Stimulated activated CD8-positive, alpha-beta memory T cell treated with anti-CD3 and anti-CD28 coated beads, Interleukin-15, amount 100 ng/mL, for 4 hours (primary cell): Measurements from ENCODE around the gene CDR2L.
"Not testable (repeated sequence)": the region's sequence is repeated elsewhere in the genome, so short reads cannot be mapped to it uniquely, and the experiment has no call there.

ENCODE experiments used
- DNase-seq, 2 donors: peaks; one replicate each; pipeline ENCODE4 v3.0.0-alpha.2; 2020; ENCODE audit warnings: low read depth in 2 of 2

The CDR2L gene

DNA sequence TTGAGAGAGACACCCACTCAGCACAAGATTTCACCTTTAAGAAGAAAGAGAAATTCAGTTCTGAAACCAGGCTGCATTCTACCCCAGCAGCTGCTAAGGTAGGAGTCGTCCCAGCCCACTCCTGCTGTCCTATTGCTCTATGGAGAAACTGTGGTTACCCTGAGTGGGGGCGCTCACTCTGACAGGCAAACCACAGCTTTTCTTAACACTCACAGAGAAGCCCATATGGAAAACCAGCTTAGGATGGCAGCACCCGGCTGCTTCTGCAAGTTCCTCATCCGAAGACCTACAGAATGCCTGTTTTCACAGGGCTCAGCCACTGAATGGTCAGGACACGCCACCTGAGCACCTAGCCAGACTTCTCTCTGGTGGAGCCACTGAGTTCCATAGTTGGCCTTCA lies 51.8 kb downstream of the CDR2L start:
- DNase-seq: no peak

DNA sequence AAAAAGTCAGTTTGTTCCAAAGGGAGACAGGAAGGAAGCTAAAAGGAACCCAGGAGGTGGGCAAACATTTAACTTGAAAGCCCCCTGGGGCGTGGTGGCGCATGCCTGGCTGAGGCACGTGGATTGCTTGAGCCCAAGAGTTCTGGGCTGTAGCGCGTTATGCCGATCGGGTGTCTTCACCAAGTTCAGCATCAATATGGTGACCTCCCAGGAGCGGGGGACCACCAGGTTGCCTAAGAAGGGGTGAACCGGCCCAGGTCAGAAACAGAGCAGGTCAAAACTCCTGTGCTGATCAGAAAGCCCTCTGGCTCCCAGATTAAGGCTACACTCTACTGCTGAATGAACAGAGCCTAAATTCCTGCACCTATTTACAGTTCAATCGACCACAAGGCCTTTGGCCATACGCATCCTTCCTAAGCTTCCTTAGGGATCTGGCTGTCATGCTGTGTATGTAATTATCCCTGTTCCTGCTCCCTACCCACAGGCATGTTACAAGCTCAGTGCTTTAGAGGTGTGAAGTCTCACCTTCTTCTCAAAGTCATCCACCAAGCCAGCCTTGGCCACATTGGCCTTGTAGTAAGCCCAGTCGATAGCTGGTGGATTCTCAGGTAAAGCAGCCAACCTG lies 54.3 kb downstream of the CDR2L start:
- DNase-seq: no peak

DNA sequence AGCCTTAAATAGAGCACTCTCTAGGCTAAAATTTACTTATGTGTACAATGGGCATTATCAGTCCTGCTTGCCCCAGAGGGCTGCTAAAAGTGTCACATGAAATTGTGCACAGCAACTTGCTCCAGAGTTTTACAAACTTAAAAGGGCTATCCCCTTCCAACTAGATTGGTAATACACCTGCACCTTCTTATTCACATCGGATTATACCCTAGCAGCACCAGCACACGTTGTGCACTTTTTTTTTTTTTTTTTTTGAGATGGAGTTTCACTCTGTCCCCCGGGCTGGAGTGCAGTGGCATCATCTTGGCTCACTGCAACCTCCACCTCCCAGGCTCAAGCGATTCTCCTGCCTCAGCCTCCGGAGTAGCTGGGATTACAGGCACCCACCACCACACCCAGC lies 56.4 kb downstream of the CDR2L start:
- not testable (repeated sequence) for DNase-seq

DNA sequence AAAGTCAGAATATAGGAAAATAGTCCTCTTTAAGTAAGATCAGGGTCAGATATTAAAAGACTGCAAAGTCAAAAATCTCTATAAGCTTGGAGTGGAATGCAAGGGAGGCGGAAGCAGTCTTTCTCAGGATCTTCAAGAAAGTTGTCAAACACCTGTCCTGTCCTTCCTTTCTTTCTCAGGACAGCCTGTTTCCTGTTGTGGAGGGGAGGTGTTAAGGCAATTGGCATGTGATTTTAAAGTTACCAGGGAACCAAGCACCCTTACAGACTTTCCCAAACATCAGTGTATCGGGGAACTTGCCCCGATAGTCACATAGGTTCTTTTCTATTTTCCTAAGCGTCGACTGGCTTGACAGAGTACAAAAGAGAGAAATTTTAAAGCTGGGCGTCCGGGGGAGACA lies 57.3 kb downstream of the CDR2L start:
- DNase-seq: no peak

DNA sequence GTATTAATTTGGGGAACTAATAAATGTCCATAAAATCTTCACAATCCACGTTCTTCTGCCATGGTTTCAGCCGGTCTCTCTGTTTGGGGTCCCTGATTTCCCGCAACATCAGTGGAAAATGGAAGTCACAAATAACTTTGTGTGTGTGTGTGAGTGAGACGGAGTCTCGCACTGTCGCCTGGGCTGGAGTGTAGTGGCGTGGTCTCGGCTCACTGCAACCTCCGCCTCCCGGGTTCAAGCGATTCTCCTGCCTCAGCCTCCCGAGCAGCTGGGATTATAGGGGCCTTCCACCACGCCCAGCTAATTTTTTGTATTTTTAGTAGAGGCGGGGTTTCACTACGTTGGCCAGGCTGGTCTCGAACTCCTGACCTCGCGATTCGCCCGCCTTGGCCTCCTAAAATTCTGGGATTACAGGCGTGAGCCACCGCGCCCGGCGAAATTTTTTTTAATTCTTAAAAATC lies 58.5 kb downstream of the CDR2L start:
- DNase-seq: not testable (repeated sequence)

DNA sequence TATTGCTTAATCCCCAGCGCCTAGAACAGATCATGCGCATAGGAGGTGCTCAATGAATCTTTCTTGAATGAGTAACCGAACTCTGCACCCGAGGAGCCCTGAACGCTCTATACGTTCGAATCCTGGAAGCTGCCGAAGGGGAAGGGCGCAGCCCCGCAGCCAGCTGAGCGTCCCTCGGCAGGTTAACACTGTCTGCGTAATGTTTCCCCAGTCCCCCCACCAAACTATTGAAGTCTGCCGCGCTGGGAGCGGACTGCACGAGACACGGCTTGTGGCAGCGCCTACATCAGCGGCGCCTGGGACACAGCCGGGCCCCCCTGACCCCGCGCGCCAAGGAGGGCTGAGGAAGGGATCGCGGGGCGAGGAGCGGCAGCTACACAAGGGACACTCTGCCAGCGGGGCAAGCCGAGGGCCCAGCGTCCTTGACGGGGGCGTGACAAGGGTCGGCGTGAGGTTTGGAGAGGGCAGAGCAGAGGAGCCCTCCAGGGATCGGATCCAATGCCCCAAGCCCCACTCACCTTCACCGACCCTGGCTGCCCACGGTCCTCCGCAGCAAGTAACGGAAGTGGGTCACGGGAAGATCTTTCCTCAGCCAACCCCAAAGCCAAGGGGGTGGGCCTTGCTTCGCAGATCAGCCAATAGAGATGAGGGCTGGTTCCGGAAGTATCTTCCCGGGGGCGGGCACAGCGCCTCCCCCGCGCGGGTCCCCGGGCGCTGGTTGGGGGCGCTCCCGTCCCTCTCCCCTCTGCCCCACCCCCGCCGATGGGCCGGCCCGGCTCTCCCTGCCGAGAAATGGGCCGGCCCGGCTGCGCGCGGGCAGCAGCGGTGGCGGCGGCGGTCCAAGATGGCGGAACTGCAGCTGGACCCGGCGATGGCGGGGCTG lies 59.2 kb downstream of the CDR2L start, which contains the start of the genes ATP5PD and KCTD2:
Gene ATP5PD (minus strand): TSS at position 563 of the 883 bp plus-strand sequence. CDS start 4,319 bp downstream, outside the sequence.
Gene KCTD2 (plus strand): TSS at position 819 of the 883 bp plus-strand sequence. CDS start 26 bp downstream, at position 845.
- peak; percentile 90 to 93 for DNase-seq

DNA sequence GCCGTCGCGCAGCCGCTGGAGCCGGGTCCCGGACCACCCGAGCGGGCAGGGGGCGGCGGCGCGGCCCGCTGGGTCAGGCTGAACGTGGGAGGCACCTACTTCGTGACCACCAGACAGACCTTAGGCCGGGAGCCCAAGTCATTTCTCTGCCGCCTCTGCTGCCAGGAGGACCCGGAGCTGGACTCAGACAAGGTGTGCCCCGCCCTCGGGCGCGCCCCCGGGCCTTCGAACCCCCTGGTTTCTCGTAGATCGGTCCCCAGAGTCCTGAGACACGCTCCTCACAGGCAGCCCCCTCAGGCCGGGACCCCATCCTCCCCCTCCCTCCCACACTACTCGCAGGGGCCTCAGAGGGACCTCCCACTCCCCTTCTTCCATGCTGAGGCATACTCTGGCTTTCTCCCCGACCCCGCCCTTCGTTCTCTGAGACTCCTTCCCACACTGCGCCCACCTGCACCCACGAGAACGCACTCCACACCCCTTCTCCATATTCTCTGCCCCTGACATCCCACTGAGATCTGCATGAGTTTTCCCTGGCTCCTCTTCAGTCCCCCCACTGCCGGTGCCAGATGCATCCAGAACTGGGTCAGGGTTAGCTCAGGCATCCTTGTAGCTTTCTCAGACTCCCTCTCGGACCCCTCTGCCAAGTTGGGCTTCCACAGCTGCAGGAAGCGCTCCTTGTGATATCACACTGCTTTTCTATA lies 60.1 kb downstream of the CDR2L start:
- DNase-seq: no peak

DNA sequence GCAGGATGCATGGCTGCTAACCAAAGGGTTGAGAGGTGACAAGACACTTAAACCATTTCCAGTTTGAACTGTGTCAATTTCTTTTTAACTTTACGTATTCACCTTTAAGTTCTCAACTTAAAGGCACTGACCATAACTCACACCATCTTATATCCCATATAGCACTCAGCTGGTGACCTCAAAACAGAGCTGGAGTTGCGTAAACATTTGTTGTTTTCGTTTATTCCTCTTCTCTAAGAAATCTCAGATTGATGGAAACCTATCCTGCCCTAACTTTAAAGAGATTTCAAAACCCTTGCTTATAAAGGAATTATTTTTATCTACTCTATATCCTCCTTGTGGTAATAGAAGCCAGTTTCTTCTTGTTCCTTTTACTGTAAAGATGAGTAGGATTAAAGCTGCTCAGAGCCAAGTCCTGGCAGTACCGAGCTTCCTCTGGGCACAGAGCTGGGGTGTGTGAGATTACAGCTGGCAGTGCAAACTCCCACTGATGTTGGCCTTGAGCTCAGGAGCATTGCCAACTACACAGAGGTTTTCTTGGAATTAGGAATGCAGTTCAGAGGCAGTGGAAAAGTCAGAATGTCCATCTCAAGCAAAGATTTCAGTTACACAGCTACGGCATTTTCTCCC lies 60.9 kb downstream of the CDR2L start:
- no peak for DNase-seq

DNA sequence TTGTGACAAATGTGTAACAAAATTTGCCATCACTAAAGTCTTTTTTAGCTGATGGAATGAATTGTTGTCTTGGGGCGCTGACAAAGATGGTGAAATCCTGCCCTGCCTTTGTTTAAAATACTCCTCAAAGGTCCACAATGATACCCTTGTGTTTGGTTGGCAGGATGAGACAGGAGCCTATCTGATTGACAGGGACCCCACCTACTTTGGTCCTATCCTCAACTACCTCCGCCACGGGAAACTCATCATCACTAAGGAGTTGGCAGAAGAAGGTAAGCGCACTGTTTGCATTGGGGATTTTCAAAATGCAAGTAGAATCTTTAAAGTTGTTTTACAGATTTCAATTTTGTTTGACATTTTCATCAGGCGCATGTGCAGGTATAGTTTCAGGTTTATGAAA lies 61.6 kb downstream of the CDR2L start:
- no peak for DNase-seq

DNA sequence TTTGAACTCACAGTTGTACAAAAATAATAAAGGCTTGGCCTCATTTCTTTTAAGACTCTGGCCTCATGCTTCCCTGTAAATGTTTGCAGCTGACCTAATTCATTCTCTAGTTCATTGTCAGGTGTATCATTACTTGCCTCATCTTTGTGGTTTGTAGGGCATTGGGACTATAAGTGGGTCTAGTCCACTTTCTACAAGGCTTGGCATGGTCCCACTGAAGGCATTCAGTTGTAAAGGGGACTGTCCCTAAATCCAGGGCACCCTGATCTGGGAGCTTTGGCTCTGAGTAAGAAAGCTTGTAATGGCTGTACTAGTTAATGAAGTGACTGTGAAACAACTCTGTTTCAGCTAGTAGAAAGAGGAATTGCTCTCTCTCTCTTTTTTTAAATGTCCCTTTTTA lies 62.3 kb downstream of the CDR2L start:
- no peak for DNase-seq

DNA sequence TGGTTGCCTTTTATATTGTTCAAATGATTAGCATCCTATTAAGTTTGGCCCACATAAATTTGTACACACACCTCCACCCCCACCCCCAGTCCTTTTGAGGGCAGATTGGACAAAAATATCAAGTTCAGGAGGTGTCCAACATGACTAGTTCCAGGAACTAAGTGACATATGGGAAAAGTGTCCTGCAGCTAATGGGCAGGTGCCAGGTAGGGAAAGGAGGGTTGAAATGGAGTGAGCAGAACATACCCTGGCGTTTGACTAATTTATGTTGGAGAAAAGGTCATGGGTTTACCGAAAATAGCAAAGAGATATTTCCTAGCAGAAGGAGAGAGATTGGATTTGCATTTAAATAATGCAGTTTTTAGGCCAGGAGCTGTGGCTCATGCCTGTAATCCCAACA lies 64.5 kb downstream of the CDR2L start:
- no peak for DNase-seq
